Aorta (tissue), 5 donors: Measurements from ENCODE around the gene SPATA24. TPM values are rescaled to one million over a fixed set of nuclear protein-coding genes. Genes with fewer than 3 reads are reported as not detected.
"Not testable (repeated sequence)": the region's sequence is repeated elsewhere in the genome, so short reads cannot be mapped to it uniquely, and the experiment has no call there.

Experiments used
- ATAC-seq: fragments of 200-7000 bp; cut with Tn5 transposase; one replicate; pipeline ENCODE4 v1.9.1; 2022; ENCODE audit warnings: moderate library complexity; ENCODE audit not compliant: low FRiP score
- DNase-seq, 2 donors: peaks; one replicate each; pipeline ENCODE4 v3.0.0-alpha.2; 2020
- H3K27ac ChIP-seq, 2 donors: one replicate each; pipeline ENCODE4 v1.5.1; 2013; ENCODE audit warnings: low read length in 2 of 2, mild to moderate bottlenecking in 2 of 2, moderate library complexity in 2 of 2, control low read depth in 1 of 2, inconsistent platforms in 1 of 2, low read depth in 1 of 2
- H3K27me3 ChIP-seq, 2 donors: one replicate each; pipeline ENCODE4 v1.6.1; 2013; ENCODE audit warnings: control low read depth in 1 of 2, low read length in 1 of 2, mild to moderate bottlenecking in 1 of 2, moderate library complexity in 1 of 2; ENCODE audit not compliant: insufficient read depth in 2 of 2, control insufficient read depth in 1 of 2
- H3K36me3 ChIP-seq, 2 donors: one replicate each; pipeline ENCODE4 v1.6.1; 2013; ENCODE audit warnings: control low read depth in 1 of 2, low read length in 1 of 2, mild to moderate bottlenecking in 1 of 2; ENCODE audit not compliant: insufficient read depth in 2 of 2, control insufficient read depth in 1 of 2
- H3K4me1 ChIP-seq, 2 donors: one replicate each; pipeline ENCODE4 v1.6.1; 2013; ENCODE audit warnings: low read length in 2 of 2, control low read depth in 1 of 2, mild to moderate bottlenecking in 1 of 2, moderate library complexity in 1 of 2; ENCODE audit not compliant: insufficient read depth in 2 of 2, control insufficient read depth in 1 of 2
- H3K4me3 ChIP-seq, 2 donors: one replicate each; pipeline ENCODE4 v1.5.1; 2013; ENCODE audit warnings: low read length in 2 of 2, control low read depth in 1 of 2, mild to moderate bottlenecking in 1 of 2
- H3K9me3 ChIP-seq: one replicate; pipeline ENCODE4 v1.6.1; 2013; ENCODE audit warnings: mild to moderate bottlenecking, low read length; ENCODE audit not compliant: control insufficient read depth
- WGBS, 2 donors: extraction: QIAGEN DNeasy Blood & Tissue Kit; methylation state at CpG; one replicate each; pipeline ENCODE4 v1.1.7; 2013; 5-methylcytosine and 5-hydroxymethylcytosine counted together
- intact Hi-C, 2 donors: fragments of 100-400 bp; cut with DNase I; formaldehyde crosslinking; loops; one replicate each; pipeline versions ENCODE4 v1.14.2 to v1.15.0; 2022
- long read RNA-seq, 2 donors: library from polyadenylated mRNA; unstranded; transcript quantifications; one replicate each; pipeline ENCODE4 v2.0.0, GENCODE V29; 2020 to 2021
- polyA plus RNA-seq, 2 donors: library from polyadenylated mRNA; stranded (reverse); fragments of 200-250 nt; gene quantifications; one replicate each; pipeline ENCODE4 v1.2.3, GENCODE V29; 2013
- total RNA-seq, 2 donors: library from RNA; stranded (reverse); fragmentation: NEBNext Ultra II Directional; extraction: Animal tissue kit (Norgen Biotek cat#: 25700); gene quantifications; one replicate each; pipeline ENCODE4 v1.2.1, GENCODE V29; 2021
- donor health status: healthy with polysubstance abuse.
- donor health status: Bipolar disorder and iron deficiency.
- donor health status: DM: no; HTN: no; CAD: no.
- donor health status: DM: no; HTN: no; CAD: no.
- donor health status: DM: yes; HTN: yes; CAD: no.

Gene SPATA24, protein sequence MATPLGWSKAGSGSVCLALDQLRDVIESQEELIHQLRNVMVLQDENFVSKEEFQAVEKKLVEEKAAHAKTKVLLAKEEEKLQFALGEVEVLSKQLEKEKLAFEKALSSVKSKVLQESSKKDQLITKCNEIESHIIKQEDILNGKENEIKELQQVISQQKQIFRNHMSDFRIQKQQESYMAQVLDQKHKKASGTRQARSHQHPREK
- total RNA-seq (1 to 10 TPM; 2.2 to 3.1 TPM), polyA plus RNA-seq (1 to 10 TPM; 6.3 to 7.7 TPM)
- long read RNA-seq, donor 1: 0 reads
- long read RNA-seq, donor 2, partial matches to known transcripts: 0 of 2 reads
- long read RNA-seq, donor 2, other reads (novel, unspliced or antisense): 2 of 2 reads

DNA sequence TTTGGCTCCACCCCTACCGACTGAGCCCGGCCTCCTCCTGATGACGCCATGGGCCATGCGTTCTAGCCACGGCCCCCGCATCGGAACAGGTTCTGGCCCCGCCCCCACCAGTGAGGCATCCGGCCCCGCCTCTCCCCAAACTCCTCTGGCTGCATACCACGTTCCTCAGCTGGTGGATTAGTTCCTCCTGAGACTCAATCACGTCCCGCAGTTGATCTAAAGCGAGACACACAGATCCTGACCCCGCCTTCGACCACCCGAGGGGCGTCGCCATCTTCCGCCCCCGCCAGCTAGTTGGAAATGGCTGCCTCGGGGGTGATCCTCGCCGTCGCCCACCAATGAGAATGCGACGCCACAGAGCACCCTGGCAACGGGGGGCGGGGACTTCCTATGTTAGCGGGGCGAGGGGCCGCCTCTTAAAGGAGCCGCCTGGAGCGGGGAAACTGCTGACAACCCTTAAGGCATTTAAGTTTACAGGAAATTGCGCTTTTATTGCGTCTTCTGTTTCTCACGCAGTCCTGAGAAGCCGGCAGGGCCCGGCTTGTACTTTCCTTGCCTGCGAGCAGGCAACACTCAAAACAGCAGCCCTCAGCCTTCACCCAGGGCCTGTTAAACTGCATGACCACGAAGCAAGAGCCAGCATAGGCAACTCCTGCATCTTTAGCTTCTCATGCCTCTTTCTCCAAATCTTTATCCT lies at the start of gene SPATA24:
TSS of gene SPATA24 (minus strand) at position 303 of the 697 bp plus-strand sequence. CDS start at position 274, 29 bp downstream.
- H3K4me1 ChIP-seq: no peaks in the 10 kb centered on the region
- no peaks in the 10 kb centered on the region for H3K27me3 ChIP-seq
- peak; percentile 97 for ATAC-seq
- peak within 1 kb of the TSS; percentile 32 to 82 for H3K27ac ChIP-seq
- DNase-seq: peak; percentile 99
- no peaks in the 10 kb centered on the region for H3K36me3 ChIP-seq
- no peaks in the 10 kb centered on the region for H3K9me3 ChIP-seq
- peak within 1 kb of the TSS; percentile 10 to 38 for H3K4me3 ChIP-seq
- 0 to 1% methylated on average over 39 to 41 of the region's 41 CpGs for WGBS, 2 donors
- intact Hi-C loops: no loop called here

DNA sequence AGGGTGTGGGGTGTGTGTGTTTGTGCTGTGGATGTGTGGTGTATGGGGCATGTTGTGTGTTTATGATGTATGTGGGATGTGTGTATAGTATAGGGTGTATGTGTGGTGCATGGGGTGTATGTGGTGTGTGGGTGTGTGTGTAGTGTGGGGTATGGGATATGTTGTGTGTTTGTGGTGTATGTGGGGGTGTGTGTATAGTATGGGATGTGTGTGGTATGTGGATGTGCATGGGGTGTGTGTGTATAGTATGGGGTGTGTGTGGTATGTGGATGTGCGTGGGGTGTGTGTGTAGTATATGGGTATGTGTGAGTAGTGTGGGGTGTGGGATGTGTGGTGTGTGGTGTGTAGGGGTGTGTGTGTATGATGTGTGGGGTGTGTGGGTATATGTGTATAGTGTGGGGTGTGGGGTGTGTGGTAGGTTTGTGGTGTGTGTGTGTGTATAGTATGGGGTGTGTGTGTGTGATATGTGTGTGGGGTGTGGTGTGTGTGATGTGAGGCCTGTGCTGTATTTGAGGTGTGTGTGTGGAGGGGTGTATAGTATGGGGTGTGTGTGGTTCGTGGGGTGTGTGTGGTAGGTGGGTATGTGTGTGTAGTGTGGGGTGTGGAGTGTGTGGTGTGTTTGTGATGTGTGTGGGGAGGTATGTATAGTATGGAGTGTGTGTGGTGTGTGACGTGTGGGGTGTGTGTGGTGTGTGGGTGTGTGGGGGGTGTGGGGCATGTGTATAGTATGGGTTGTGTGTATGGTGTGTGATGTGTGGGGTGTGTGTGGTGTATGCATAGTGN lies 48.2 kb upstream of the SPATA24 start:
- WGBS, 2 donors: 71 to 83% methylated on average over 3 of the region's 3 CpGs

DNA sequence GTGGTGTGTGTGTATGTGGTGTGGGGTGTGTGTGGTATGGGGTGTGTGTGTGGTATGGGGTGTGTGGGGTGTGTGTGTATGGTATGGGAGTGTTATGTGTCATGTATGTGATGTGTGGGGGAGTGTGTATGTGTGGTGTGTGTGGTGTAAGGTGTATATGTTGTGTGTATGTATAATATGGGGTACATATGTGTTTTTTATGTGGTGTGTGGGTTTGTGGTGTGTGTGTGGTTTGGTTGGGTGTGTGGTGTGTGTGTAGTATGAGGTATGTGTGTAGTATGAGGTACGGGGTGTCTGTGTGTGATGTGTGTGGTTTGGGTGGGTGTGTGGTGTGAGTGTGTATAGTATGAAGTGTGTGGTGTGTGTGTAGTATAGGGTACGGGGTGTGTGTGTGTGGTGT lies 47.3 kb upstream of the SPATA24 start:
- Histone ChIP-seq H3K9me3 (no peaks in the 10 kb centered on the region), H3K27ac (no peak overlapping the region), H3K4me3 (no peak overlapping the region), H3K36me3 (no peaks in the 10 kb centered on the region), H3K27me3 (no peaks in the 10 kb centered on the region), H3K4me1 (no peaks in the 10 kb centered on the region)
- ATAC-seq (no peak), DNase-seq (no peak)
- intact Hi-C loops: no loop called here
- 95 to 100% methylated on average over 2 of the region's 2 CpGs for WGBS, 2 donors

More for the DNA sequence above, 48.2 kb upstream of the SPATA24 start:
- DNase-seq (peak in 1 of 2 donors; percentile 32), ATAC-seq (no peak)
- Histone ChIP-seq H3K4me1 (no peaks in the 10 kb centered on the region), H3K4me3 (no peak overlapping the region), H3K27me3 (no peaks in the 10 kb centered on the region), H3K27ac (no peak overlapping the region), H3K9me3 (no peaks in the 10 kb centered on the region), H3K36me3 (no peaks in the 10 kb centered on the region)
- intact Hi-C loops: no loop called here

DNA sequence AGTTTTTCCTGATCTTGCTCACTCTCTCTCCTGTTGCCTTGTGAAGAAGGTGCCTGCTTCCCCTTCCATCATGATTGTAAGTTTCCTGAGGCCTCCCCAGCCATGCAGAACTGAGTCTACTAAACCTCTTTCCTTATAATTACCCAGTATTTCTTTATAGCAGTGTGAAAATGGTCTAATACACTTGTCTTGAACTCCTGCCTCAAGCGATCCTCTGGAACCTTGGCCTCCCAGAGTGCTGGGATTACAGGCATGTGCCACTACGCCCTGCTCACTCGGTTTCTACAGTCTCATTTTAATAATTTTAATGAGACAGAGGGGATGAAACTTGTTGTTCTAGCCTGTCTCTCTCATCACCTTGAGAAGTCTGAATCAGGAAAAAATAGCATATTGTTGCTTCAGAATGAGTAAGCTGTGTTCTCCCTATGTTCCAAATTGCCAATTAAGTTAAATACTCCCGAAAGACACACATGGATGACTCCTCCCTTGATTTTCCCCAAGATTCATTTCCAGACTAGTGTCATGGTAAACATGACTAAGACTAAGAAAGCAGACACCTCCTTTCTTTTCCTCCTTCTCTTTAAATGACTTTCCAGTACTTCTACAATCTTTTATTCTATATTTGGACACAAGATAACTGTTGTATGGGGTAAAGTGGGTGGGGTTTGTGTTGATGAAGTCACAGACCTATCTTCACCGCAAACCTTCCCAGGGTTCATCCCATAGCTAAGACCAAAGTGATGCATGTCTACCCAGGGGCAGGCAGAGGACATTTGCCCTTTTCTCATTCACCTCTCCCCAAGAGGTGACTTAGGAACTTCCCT lies 43.3 kb upstream of the SPATA24 start:
- no peak overlapping the region for H3K4me3 ChIP-seq
- intact Hi-C loops: no loop called here
- H3K4me1 ChIP-seq: no peaks in the 10 kb centered on the region
- no peaks in the 10 kb centered on the region for H3K36me3 ChIP-seq
- no peaks in the 10 kb centered on the region for H3K27me3 ChIP-seq
- DNase-seq (no peak), ATAC-seq (no peak)
- WGBS, 2 donors: 85 to 92% methylated on average over 5 of the region's 5 CpGs
- H3K27ac ChIP-seq: no peak overlapping the region
- no peaks in the 10 kb centered on the region for H3K9me3 ChIP-seq

DNA sequence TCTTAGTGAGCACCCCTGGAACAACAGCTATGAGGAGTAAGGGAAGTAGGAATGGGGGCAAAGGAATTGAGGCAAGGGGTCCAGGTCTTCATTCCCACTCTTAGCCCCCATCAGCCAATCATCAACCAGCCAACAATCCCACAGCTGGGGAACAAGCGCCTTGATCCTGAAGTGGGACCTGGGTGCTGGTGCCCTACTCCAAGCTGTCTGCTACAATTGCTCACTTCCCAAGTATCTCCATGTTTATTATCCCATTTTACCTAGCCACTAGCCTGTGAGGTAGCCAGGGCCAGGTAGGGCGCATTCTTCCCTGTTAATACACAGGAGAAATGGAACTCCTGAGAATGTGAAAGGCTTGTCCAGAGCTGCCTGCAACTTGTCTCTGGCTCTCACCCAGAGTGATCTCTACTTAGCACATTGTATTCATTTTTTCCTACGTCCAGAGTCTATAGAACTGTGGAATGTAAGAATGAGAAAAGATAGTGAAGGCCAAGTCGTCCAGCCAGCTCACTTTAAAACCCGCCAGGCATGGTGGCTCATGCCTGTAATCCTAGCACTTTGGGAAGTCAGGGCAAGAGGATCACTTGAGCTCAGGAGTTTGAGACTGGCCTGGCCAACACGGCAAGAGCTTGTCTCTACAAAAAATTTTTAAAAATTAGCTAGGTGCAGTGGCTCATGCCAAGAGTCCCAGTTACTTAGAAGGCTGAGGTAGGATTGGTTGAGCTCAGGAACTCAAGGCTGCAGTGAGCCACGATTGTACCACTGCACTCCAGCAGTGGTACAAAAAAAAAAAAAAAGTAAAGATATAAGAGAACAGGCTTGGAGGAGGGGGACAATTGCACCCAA lies 41.7 kb upstream of the SPATA24 start:
- Histone ChIP-seq H3K9me3 (no peaks in the 10 kb centered on the region), H3K27ac (no peak overlapping the region), H3K27me3 (no peaks in the 10 kb centered on the region), H3K4me3 (no peak overlapping the region), H3K4me1 (no peaks in the 10 kb centered on the region), H3K36me3 (no peaks in the 10 kb centered on the region)
- intact Hi-C loops: no loop called here
- no peak for ATAC-seq
- 32 to 36% methylated on average over 7 of the region's 7 CpGs for WGBS, 2 donors
- DNase-seq: no peak

DNA sequence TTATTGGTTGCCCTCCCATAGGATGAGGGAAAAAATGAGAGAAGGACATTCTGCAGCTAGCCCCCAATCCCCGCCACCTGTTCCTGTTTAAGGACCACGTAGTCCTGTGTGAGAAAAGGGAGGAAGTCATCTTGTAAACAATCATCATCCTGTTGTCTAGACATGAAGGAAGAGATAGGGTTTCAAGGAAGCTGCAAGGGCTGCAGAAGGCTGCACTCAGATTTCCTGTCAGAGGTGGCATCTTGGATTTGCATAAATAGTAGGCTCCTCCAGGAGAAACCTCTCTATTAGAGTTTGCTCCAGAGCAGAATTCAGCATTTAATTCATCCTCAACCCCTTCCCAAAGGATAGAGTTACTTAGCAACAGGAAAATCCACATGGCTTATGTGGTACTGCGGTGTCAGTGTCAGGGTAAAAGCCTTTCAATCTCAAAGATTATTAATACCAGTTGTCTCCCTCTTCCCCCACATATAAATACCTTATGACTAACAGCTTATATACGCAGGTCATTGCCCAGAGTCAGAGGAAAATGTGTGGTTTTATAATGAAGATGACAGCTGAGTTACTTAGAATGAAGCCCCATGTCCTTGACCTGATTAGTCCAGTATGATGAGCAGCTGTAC lies 40.1 kb upstream of the SPATA24 start:
- Histone ChIP-seq H3K27me3 (no peaks in the 10 kb centered on the region), H3K9me3 (no peaks in the 10 kb centered on the region), H3K4me1 (no peaks in the 10 kb centered on the region), H3K36me3 (no peaks in the 10 kb centered on the region), H3K27ac (no peak overlapping the region), H3K4me3 (no peak overlapping the region)
- no peak for ATAC-seq
- intact Hi-C loops: loop anchor here in 1 of 2 donors (5.0 kb wide), 1 partner anchor 33 kb away; no protein-coding TSS in a partner anchor
- no peak for DNase-seq
- WGBS, 2 donors: 88 to 91% methylated on average over 4 of the region's 4 CpGs

DNA sequence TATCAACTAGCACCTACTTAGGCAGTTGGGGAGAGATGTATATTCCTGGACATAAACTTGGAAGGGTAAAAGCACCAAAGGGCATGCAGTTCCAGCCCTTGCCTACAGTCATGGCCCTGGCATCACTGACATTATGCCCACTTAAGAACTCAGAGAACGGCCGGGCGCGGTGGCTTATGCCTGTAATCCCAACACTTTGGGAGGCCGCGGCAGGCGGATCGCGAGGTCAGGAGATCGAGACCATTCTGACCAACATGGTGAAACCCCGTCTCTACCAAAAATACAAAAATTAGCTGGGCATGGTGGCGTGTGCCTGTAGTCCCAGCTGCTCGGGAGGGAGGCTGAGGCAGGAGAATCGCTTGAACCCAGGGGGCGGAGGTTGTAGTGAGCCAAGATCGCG lies 36.5 kb upstream of the SPATA24 start:
- DNase-seq, H3K36me3 ChIP-seq, H3K9me3 ChIP-seq, H3K27me3 ChIP-seq, ATAC-seq, H3K4me3 ChIP-seq, H3K27ac ChIP-seq, H3K4me1 ChIP-seq: not testable (repeated sequence)
- 96 to 97% methylated on average over 17 of the region's 17 CpGs for WGBS, 2 donors
- intact Hi-C loops: loop anchor here in 1 of 2 donors (5.0 kb wide), 1 partner anchor 37 kb away; no protein-coding TSS in a partner anchor
